ENCODE results near the gene SLPI. TPM values are rescaled to one million over a fixed set of nuclear protein-coding genes. Genes with fewer than 3 reads are reported as not detected.

SLPI gene
- total and polyA plus RNA-seq, 2 of the 13 experiments (the other 11 are each of a cell fraction or from before 2014, with no cell fraction given): 0.13 TPM; not detected in 1

DNA sequence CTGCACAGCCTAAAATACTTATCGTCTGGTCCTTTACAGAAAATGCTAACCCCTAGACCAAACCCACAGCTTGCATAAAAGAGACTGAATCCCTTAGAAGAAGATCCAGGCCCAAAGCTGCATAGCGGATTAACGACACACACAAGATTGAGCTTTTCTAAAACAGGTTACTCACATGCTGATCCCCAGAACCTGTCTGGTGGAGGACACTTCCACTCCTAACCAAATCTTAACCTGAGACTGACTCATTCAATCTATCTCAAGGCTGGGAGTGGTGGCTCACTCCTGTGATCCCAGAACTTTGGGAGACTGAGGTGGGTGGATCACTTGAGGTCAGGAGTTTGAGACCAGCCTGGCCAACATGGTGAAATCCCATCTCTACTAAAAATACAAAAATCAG is 2.8 kb upstream of the SLPI start:
- BruUV-seq (replicated peaks): no TSS peak
- Histone ChIP-seq H3K27ac (ENCODE audit: extremely low read length, insufficient read depth, low read length) (no peak overlapping the region), H3K4me3 (replicated peaks in 1 of 3; ENCODE audit: insufficient read depth in 1 of 3, low read depth in 2 of 3, low read length in 3 of 3) (no peak overlapping the region), H3K36me3 (replicated peaks in 1 of 2; ENCODE audit: control insufficient read depth in 1 of 2, insufficient read depth in 2 of 2, low read length in 2 of 2) (no peaks in the 10 kb centered on the region), H4K20me1 (ENCODE audit: insufficient read depth, low read length) (no peaks in the 10 kb centered on the region), H3K4me2 (ENCODE audit: low read depth, low read length) (no peak overlapping the region), H3K27me3 (ENCODE audit: control insufficient read depth in 1 of 2, insufficient read depth in 2 of 2, low read length in 2 of 2) (peaks cover 0 to 33% of the 10 kb centered on the region in 2 experiments; a peak in 2 of 5 replicates), H3K9ac (ENCODE audit: insufficient read depth, low read depth, low read length) (no peak overlapping the region), H3K4me1 (ENCODE audit: insufficient read depth, low read length) (peaks cover 13% of the 10 kb centered on the region), H3K9me3 (ENCODE audit: low read length) (no peaks in the 10 kb centered on the region), H3K79me2 (ENCODE audit: insufficient read depth, low read length) (no peaks in the 10 kb centered on the region), H2AFZ (ENCODE audit: low read length) (no peak overlapping the region)
- CTCF ChIA-PET (ENCODE audit: low intra/inter-chr PET ratio, low total read pairs): no interaction called here
- in situ Hi-C loops (cut with HindIII; ENCODE audit: extremely low pct_ligation_motif_present, low pct_unique_long_range_greater_than_20kb): no loop called here
- POLR2A ChIA-PET: no interaction called here
- ATAC-seq (no peak), DNase-seq (ENCODE audit: low spot score) (no peak), FAIRE-seq (no peak)
- 54% methylated on average over 3 of the region's 3 CpGs for WGBS (ENCODE audit: low lambda C conversion rate)
- intact Hi-C loops (cut with micrococcal nuclease; ENCODE audit: unreplicated experiment): no loop called here
- no peak for TF ChIP-seq ZMYM2 (CRISPR knock-in tag; IDR thresholded peaks at IDR 0.05)
- no peak for TF ChIP-seq ZNF282 (IDR thresholded peaks at IDR 0.05; ENCODE audit: partially characterized antibody)
- no peak for TF ChIP-seq ZNF33B (CRISPR knock-in tag; IDR thresholded peaks at IDR 0.05)
- TF ChIP-seq ZNF10 (CRISPR knock-in tag; IDR thresholded peaks at IDR 0.05; ENCODE audit: borderline replicate concordance, low read depth): no peak
- TF ChIP-seq GATA4 (IDR thresholded peaks at IDR 0.05; ENCODE audit: borderline replicate concordance, low read depth): no peak
- TF ChIP-seq IKZF4 (CRISPR knock-in tag; IDR thresholded peaks at IDR 0.05; ENCODE audit: borderline replicate concordance, low read depth, not compliant biosample characterization): no peak
- no peak for TF ChIP-seq ZNF589 (CRISPR knock-in tag; conservative IDR thresholded peaks at IDR 0.05)
- no peak for TF ChIP-seq FOXP4 (CRISPR knock-in tag; IDR thresholded peaks at IDR 0.05)
- TF ChIP-seq CEBPB (IDR thresholded peaks at IDR 0.05; ENCODE audit: borderline replicate concordance, low read depth, low read length): no peak
- no peak for TF ChIP-seq ZNF550 (CRISPR knock-in tag; IDR thresholded peaks at IDR 0.05; ENCODE audit: borderline replicate concordance)
- no peak for TF ChIP-seq ZNF784 (CRISPR knock-in tag; IDR thresholded peaks at IDR 0.05; ENCODE audit: borderline replicate concordance)
- TF ChIP-seq HNF4G (IDR thresholded peaks at IDR 0.05; ENCODE audit: borderline replicate concordance, low read depth, low read length): no peak
- no peak for TF ChIP-seq HNF4G (CRISPR knock-in tag; IDR thresholded peaks at IDR 0.05; ENCODE audit: borderline replicate concordance, low read depth)
- no peak for TF ChIP-seq ZNF713 (CRISPR knock-in tag; IDR thresholded peaks at IDR 0.05)
- no peak for TF ChIP-seq ZNF558 (CRISPR knock-in tag; IDR thresholded peaks at IDR 0.05; ENCODE audit: borderline replicate concordance)
